Right lobe of liver (tissue), 6 donors: ENCODE results near the gene TCF4. TPM values are rescaled to one million over a fixed set of nuclear protein-coding genes. Genes with fewer than 3 reads are reported as not detected.

Experiments used
- ATAC-seq, 4 donors: fragments of 200-7000 bp; cut with Tn5 transposase; one replicate each; pipeline ENCODE4 v1.9.1; 2020; ENCODE audit warnings: mild to moderate bottlenecking in 4 of 4, moderate library complexity in 4 of 4
- DNase-seq, 3 donors: peaks; one replicate each; pipeline ENCODE4 v3.0.0-alpha.2; 2020
- H3K27ac ChIP-seq, 3 donors: fragments of 200-600 bp; one replicate each; pipeline ENCODE4 v1.8.0; 2022
- H3K27me3 ChIP-seq, 2 donors: fragments of 200-600 bp; one replicate each; pipeline ENCODE4 v1.8.0; 2022
- H3K36me3 ChIP-seq, 4 donors: fragments of 200-600 bp; sonication (generic) in 1 of 4; one replicate each; pipeline versions ENCODE4 v1.5.1 to v1.8.0; 2017 to 2022; ENCODE audit warnings: control low read depth in 1 of 4
- H3K4me1 ChIP-seq, 4 donors: fragments of 200-600 bp; sonication (generic) in 1 of 4; one replicate each; pipeline versions ENCODE4 v1.5.1 to v1.8.0; 2017 to 2022; ENCODE audit warnings: control low read depth in 1 of 4
- H3K4me3 ChIP-seq, 3 donors: fragments of 200-600 bp; one replicate each; pipeline ENCODE4 v1.8.0; 2022
- H3K9me3 ChIP-seq, 4 donors: fragments of 200-600 bp; sonication (generic) in 1 of 4; one replicate each; pipeline versions ENCODE4 v1.5.1 to v1.8.0; 2017 to 2022; ENCODE audit warnings: control low read depth in 1 of 4
- POLR2A ChIP-seq: fragments of 450-650 bp; IDR thresholded peaks from one replicate; pipeline ENCODE4 v1.6.1; 2017; ENCODE audit warnings: antibody characterized with exemption, mild to moderate bottlenecking
- WGBS: methylation state at CpG from one replicate; pipeline ENCODE4 v1.1.6; 2018; ENCODE audit warnings: low coverage, low lambda C conversion rate; ENCODE audit not compliant: insufficient coverage; ENCODE audit errors: missing lambda C conversion rate; 5-methylcytosine and 5-hydroxymethylcytosine counted together
- intact Hi-C, 2 donors: fragments of 100-400 bp; cut with DNase I; formaldehyde crosslinking; loops; one replicate each; pipeline versions ENCODE4 v1.11.2 to v1.14.1; 2022
- total RNA-seq, 6 experiments: library from RNA; depleted of rRNA in 2 of 6; stranded (reverse); fragments of >200 nt in 2 of 6; fragmentation: NEBNext Ultra II Directional in 3 of 6; extraction: Animal tissue kit (Norgen Biotek cat#: 25700) in 3 of 6; gene quantifications; one replicate each; pipeline versions ENCODE4 v1.1.0 to v1.2.4, GENCODE V29; 2016 to 2023
- TF ChIP-seq, protein P1 (sequence below), 4 donors: fragments of 200-600 bp in 3 of 4; fragments of 450-650 bp in 1 of 4; IDR thresholded peaks; one replicate each; pipeline versions ENCODE4 v1.5.1 to v1.8.0; 2016 to 2022; ENCODE audit warnings: antibody characterized with exemption in 4 of 4, mild to moderate bottlenecking in 2 of 4
- donor health status: DM: no; HTN: yes; CAD: no.
- donor health status: DM: no; HTN: no; CAD: no.
- donor health status: DM: no; HTN: no; CAD: no.
- donor health status: DM: no; HTN: yes; CAD: no.
- donor health status: DM: no; HTN: yes; CAD: no.

The TCF4 gene
- total RNA-seq, 6 experiments from 2014 or later: 8.1 to 19.5 (median 10.4) TPM

DNA sequence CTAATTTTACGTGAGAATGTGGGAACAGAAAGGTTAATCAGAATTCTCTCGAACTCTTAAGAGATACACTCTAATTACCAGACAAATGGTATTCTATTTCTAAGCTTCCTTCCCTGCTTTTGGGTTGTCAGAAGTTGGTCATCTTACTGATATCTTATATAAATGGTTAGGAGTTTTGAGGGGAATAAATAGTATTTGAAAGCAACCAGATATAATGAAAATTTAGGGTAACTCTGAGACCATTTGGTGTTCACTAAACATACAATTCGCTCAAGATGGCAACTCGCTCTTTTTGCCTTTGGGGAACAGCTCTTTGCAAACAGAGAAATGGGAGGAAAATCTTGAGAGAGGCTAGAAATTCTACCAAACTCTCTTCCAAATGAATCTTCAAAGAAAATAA, 250.9 kb downstream of the TCF4 start:
- Histone ChIP-seq H3K4me1 (no peaks in the 10 kb centered on the region), H3K27me3 (no peaks in the 10 kb centered on the region), H3K9me3 (no peaks in the 10 kb centered on the region), H3K36me3 (no peaks in the 10 kb centered on the region), H3K27ac (peak overlapping the region in 1 of 3 donors; percentile 1), H3K4me3 (no peak overlapping the region)
- no peak for TF ChIP-seq POLR2A
- TF ChIP-seq, protein P1, sequence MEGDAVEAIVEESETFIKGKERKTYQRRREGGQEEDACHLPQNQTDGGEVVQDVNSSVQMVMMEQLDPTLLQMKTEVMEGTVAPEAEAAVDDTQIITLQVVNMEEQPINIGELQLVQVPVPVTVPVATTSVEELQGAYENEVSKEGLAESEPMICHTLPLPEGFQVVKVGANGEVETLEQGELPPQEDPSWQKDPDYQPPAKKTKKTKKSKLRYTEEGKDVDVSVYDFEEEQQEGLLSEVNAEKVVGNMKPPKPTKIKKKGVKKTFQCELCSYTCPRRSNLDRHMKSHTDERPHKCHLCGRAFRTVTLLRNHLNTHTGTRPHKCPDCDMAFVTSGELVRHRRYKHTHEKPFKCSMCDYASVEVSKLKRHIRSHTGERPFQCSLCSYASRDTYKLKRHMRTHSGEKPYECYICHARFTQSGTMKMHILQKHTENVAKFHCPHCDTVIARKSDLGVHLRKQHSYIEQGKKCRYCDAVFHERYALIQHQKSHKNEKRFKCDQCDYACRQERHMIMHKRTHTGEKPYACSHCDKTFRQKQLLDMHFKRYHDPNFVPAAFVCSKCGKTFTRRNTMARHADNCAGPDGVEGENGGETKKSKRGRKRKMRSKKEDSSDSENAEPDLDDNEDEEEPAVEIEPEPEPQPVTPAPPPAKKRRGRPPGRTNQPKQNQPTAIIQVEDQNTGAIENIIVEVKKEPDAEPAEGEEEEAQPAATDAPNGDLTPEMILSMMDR (IDR thresholded peaks at IDR 0.05): no peak
- intact Hi-C loops: no loop called here
- no peak for DNase-seq
- no peak for ATAC-seq
- WGBS: 54% methylated on average over 4 of the region's 4 CpGs

DNA sequence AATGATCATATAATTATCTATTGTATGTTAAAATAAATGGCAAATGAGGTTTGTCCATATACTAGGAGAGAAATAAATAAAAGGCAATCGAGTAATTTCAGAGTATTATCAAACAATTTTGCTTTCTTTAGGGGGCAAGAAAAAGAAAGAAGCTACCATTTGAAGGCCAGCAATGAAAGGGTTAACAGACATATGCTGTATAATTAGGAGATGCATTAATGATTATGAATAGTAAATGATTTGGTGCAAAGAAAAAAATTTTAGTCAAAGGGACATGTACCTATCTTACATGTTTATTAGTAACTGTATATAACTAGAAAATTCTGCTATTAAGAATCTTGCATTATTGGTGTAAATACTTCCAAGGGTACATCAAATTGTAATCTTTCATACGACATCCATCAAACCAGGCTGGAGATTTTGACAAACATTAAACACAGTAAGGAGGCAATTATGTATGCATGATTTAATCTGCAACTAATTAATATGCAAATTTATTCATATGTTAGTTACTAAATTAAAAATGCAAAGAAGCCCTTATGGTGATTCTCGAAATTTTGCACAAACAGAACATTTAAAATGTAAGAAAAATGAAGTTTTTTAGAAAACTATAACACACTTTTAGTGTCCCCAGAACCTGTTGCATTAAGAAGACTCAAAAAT, 251.4 kb downstream of the TCF4 start:
- intact Hi-C loops: no loop called here
- Histone ChIP-seq H3K27ac (no peak overlapping the region), H3K27me3 (no peaks in the 10 kb centered on the region), H3K36me3 (no peaks in the 10 kb centered on the region), H3K4me3 (no peak overlapping the region), H3K4me1 (no peaks in the 10 kb centered on the region), H3K9me3 (no peaks in the 10 kb centered on the region)
- DNase-seq: no peak
- no peak for ATAC-seq
- TF ChIP-seq POLR2A: no peak
- WGBS: 47% methylated on average over 3 of the region's 3 CpGs

DNA sequence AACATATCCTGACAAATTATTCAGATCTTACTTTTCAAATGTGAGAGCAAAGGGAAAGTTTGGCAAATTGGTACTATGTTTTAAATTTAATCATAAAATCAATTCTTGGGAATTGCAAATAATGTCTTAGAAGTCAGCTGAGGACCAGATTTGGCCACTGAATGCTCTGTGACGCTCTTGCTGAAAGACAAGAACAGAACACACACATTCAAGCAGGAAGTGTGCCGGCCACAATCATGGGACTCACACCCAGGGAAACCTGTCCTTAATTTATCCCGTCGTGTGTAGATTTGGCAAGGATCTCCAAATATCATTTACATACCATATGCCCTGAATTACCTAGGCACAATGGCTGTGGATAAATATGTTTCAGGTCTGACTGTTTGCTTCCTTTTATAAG, 253.1 kb downstream of the TCF4 start:
- TF ChIP-seq, protein P1 (IDR thresholded peaks at IDR 0.05): no peak
- no peak for TF ChIP-seq POLR2A
- ATAC-seq: peak in 3 of 4 donors; percentile 15 to 29 (median 20)

DNA sequence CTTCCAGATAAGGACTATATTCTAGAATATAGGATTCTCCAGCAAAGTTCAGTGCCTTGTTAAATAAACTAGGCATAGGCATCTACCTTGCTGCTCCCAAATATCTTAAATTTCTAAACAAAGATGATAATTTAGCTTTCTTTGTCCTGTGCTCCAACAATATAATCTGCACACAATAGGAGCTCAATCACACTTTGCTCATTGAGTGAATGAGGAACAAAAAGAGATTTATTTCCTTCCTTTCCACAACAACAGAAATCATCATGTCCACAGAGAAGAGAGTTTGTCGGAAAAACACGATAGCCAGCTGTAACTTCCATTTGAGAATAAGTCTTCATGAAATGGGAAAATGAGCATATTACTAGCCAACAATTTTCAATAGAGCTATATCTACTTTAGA, 256.7 kb downstream of the TCF4 start:
- no peak for TF ChIP-seq POLR2A
- TF ChIP-seq, protein P1 (IDR thresholded peaks at IDR 0.05): no peak
- ATAC-seq (peak in 1 of 4 donors; percentile 23), DNase-seq (no peak)
- WGBS: 57% methylated on average over 2 of the region's 2 CpGs
- H3K9me3 ChIP-seq: no peaks in the 10 kb centered on the region
- no peak overlapping the region for H3K4me3 ChIP-seq
- H3K27ac ChIP-seq: no peak overlapping the region
- no peaks in the 10 kb centered on the region for H3K36me3 ChIP-seq
- intact Hi-C loops: no loop called here
- H3K27me3 ChIP-seq: no peaks in the 10 kb centered on the region
- peaks cover 0 to 7% (median 0%) of the 10 kb centered on the region in 4 donors for H3K4me1 ChIP-seq

More for the DNA sequence above, 253.1 kb downstream of the TCF4 start:
- intact Hi-C loops: no loop called here
- H3K9me3 ChIP-seq: no peaks in the 10 kb centered on the region
- H3K4me3 ChIP-seq: no peak overlapping the region
- H3K4me1 ChIP-seq: no peaks in the 10 kb centered on the region
- H3K27ac ChIP-seq: no peak overlapping the region
- peak in 1 of 3 donors; percentile 29 for DNase-seq
- WGBS: 36% methylated on average over 4 of the region's 4 CpGs
- H3K36me3 ChIP-seq: no peaks in the 10 kb centered on the region
- H3K27me3 ChIP-seq: no peaks in the 10 kb centered on the region

DNA sequence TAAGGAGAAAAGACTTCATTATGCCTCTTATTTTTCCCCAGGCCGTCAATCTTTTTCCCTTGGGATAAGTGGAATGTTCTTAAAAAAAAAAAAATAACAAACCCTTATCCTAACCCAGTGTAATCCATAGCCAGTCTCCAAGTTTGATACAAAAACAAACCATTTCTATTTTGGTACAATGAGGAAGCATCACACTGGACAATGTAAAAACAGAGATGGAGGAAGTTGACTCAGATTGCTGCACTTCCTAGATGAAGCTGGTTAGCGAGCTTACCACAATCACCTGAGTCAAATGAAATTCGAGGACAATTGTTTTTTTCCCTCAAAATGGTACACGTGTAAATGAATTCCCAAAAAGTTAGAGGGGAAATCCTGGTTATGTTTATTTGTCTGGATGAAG, 259.7 kb downstream of the TCF4 start:
- H3K9me3 ChIP-seq: no peaks in the 10 kb centered on the region
- TF ChIP-seq POLR2A: no peak
- TF ChIP-seq, protein P1 (IDR thresholded peaks at IDR 0.05): no peak
- no peak overlapping the region for H3K4me3 ChIP-seq
- DNase-seq: no peak
- no peaks in the 10 kb centered on the region for H3K27me3 ChIP-seq
- peak; percentile 55 to 85 (median 76) for ATAC-seq
- WGBS: 18% methylated on average over 4 of the region's 4 CpGs
- H3K36me3 ChIP-seq: no peaks in the 10 kb centered on the region
- no peak overlapping the region for H3K27ac ChIP-seq
- peaks cover 0 to 7% (median 0%) of the 10 kb centered on the region in 4 donors for H3K4me1 ChIP-seq
- intact Hi-C loops: no loop called here
